ENCODE results near the gene KLK5. TPM values are rescaled to one million over a fixed set of nuclear protein-coding genes. Genes with fewer than 3 reads are reported as not detected.

Gene KLK5
- total RNA-seq, 1 donor from 2014 or later = not detected

DNA sequence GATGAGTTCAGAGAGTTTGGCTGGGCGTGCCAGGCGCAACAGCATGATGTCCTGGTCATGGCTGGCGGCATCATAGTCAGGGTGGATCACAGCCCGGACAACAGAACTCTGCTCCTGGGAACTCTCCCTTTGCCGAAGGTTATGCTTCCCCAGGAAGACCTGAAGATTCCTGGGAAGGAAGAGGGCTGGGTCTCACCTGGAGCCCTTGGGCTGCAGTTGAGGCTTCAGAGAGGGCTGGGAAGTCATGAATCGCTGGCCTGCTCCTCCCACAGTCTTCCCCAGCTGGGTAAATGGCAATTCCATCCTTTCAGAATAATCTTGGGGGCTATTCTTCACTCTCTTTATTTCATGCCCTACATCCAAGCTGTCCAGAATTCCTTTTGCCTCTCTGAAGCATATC, 10.5 kb upstream of the KLK5 start:
- Mint-ChIP-seq H3K36me3 (ENCODE audit: low read depth, unreplicated experiment) (peaks cover 28% of the 10 kb centered on the region), H3K4me1 (ENCODE audit: unreplicated experiment) (peaks cover 6% of the 10 kb centered on the region), H3K9me3 (ENCODE audit: unreplicated experiment) (peaks cover 12% of the 10 kb centered on the region), H3K4me3 (ENCODE audit: unreplicated experiment) (no peak overlapping the region), H3K27me3 (ENCODE audit: unreplicated experiment) (peaks cover 14% of the 10 kb centered on the region), H3K27ac (ENCODE audit: unreplicated experiment) (no peak overlapping the region)
- TF ChIP-seq, protein P1, sequence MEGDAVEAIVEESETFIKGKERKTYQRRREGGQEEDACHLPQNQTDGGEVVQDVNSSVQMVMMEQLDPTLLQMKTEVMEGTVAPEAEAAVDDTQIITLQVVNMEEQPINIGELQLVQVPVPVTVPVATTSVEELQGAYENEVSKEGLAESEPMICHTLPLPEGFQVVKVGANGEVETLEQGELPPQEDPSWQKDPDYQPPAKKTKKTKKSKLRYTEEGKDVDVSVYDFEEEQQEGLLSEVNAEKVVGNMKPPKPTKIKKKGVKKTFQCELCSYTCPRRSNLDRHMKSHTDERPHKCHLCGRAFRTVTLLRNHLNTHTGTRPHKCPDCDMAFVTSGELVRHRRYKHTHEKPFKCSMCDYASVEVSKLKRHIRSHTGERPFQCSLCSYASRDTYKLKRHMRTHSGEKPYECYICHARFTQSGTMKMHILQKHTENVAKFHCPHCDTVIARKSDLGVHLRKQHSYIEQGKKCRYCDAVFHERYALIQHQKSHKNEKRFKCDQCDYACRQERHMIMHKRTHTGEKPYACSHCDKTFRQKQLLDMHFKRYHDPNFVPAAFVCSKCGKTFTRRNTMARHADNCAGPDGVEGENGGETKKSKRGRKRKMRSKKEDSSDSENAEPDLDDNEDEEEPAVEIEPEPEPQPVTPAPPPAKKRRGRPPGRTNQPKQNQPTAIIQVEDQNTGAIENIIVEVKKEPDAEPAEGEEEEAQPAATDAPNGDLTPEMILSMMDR (IDR thresholded peaks at IDR 0.05; ENCODE audit: unreplicated experiment) = no peak
- no peak for DNase-seq (ENCODE audit: low spot score)

DNA sequence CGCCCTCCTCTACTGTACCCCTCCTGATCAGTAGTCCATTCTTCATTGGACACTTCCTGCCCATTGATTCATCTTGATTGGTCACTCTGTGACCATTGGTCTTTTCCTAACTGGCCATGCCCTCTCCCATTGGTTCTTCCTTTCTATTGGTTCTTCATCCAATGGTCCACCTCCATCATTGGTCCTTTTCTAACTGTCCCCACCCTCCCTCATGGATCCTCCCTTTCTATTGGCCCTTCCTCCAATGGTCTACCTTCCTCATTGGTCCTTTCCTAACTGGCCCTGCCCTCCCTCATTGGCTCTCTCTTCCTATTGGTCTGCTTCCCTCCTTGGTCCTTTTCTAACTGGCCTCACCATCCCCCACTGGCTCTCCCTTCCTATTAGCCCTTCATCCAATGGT, 9.4 kb upstream of the KLK5 start:
- no peak for DNase-seq (ENCODE audit: low spot score)
- Mint-ChIP-seq H3K36me3 (ENCODE audit: low read depth, unreplicated experiment) (peaks cover 28% of the 10 kb centered on the region), H3K27me3 (ENCODE audit: unreplicated experiment) (peaks cover 19% of the 10 kb centered on the region), H3K27ac (ENCODE audit: unreplicated experiment) (no peak overlapping the region), H3K4me1 (ENCODE audit: unreplicated experiment) (no peaks in the 10 kb centered on the region), H3K4me3 (ENCODE audit: unreplicated experiment) (no peak overlapping the region), H3K9me3 (ENCODE audit: unreplicated experiment) (peaks cover 12% of the 10 kb centered on the region)
- TF ChIP-seq, protein P1 (IDR thresholded peaks at IDR 0.05; ENCODE audit: unreplicated experiment) = no peak

DNA sequence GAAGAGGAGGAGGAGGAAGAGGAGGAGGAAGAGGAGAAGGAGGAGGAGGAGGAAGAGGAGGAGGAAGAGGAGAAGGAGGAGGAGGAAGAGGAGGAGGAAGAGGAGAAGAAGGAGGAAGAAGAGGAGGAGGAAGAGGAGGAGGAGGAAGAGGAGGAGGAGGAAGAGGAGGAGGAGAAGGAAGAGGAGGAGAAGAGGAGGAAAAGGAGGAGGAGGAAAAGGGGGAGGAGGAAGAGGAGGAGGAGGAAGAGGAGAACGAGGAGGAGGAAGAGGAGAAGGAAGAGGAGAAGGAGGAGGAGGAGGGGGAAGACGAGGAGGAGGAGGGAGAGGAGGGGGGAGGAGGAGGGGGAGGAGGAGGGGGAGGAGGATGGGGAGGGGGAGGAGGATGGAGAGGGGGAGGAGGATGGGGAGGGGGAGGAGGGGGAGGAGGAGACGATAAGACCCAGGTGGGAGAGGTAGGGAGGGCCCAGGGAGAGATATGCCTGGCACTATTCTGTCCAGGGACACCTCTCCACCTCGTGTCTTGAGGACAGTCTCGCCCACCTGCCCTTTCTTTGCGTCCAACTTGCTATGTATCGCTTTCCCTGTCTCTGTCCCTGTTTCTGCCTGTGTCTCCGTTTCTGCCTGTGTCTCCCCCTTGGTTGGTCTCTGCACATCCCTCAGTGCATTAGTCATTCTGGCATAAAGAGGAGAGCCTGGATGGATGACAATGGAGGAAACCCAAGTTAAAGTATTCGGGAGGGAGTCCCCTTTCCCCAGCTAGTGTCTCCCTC, 7.1 kb upstream of the KLK5 start:
- Mint-ChIP-seq H3K4me3 (ENCODE audit: unreplicated experiment) (peak overlapping the region; percentile 47), H3K27me3 (ENCODE audit: unreplicated experiment) (peaks cover 13% of the 10 kb centered on the region), H3K9me3 (ENCODE audit: unreplicated experiment) (peaks cover 12% of the 10 kb centered on the region), H3K27ac (ENCODE audit: unreplicated experiment) (peak overlapping the region; percentile 26), H3K4me1 (ENCODE audit: unreplicated experiment) (no peaks in the 10 kb centered on the region), H3K36me3 (ENCODE audit: low read depth, unreplicated experiment) (peaks cover 28% of the 10 kb centered on the region)
- TF ChIP-seq, protein P1 (IDR thresholded peaks at IDR 0.05; ENCODE audit: unreplicated experiment) = no peak
- DNase-seq (ENCODE audit: low spot score) = no peak

DNA sequence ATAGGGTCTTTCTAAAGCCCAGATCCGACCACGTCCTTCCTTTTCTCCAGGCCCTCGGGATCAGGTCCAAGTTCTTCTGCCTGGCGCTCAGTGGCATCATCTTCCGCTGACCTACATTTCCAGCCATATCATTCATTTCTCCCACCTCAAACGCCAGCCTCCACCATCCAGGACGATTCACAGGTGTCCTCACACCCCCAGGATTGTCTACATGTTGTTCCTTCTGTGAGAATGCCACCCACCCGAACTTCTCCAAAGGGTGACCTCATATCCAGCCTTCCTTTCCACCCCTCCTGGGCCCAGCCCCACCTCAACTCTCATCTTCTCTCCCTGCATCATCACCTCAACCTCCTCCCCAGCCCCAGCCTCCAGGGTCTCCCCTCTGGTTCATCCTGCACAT, 4.7 kb upstream of the KLK5 start:
- Mint-ChIP-seq H3K4me3 (ENCODE audit: unreplicated experiment) (no peak overlapping the region), H3K27me3 (ENCODE audit: unreplicated experiment) (peaks cover 9% of the 10 kb centered on the region), H3K27ac (ENCODE audit: unreplicated experiment) (no peak overlapping the region), H3K36me3 (ENCODE audit: low read depth, unreplicated experiment) (peaks cover 21% of the 10 kb centered on the region), H3K9me3 (ENCODE audit: unreplicated experiment) (peaks cover 8% of the 10 kb centered on the region), H3K4me1 (ENCODE audit: unreplicated experiment) (no peaks in the 10 kb centered on the region)
- DNase-seq (ENCODE audit: low spot score) = no peak
- TF ChIP-seq, protein P1 (IDR thresholded peaks at IDR 0.05; ENCODE audit: unreplicated experiment) = no peak

DNA sequence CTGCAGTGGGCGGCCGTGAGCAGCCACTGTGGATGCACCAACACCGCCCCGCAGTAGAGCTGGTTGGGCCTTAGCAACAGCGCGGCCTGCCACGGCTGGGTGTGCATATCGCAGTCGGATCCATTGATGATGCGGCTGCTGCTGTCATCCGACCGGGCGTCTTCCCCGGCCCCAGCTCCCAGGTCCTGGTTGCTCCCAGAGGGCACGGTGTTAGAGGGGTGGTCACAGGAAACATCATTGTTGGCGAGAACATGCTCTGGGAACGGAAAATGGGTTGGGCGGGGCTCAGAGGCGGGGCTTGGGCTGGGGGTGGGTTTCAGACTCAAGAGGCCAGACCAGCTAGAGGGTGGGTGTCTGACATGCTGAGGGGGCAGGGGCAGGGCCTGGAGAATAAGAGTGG, 3.0 kb downstream of the KLK5 start:
- TF ChIP-seq, protein P1 (IDR thresholded peaks at IDR 0.05; ENCODE audit: unreplicated experiment) = no peak
- H3K4me1 Mint-ChIP-seq (ENCODE audit: unreplicated experiment) = no peaks in the 10 kb centered on the region
- peaks cover 2% of the 10 kb centered on the region for H3K27me3 Mint-ChIP-seq (ENCODE audit: unreplicated experiment)
- peaks cover 3% of the 10 kb centered on the region for H3K36me3 Mint-ChIP-seq (ENCODE audit: low read depth, unreplicated experiment)
- no peak overlapping the region for H3K27ac Mint-ChIP-seq (ENCODE audit: unreplicated experiment)
- H3K9me3 Mint-ChIP-seq (ENCODE audit: unreplicated experiment) = no peaks in the 10 kb centered on the region
- DNase-seq (ENCODE audit: low spot score) = no peak
- no peak overlapping the region for H3K4me3 Mint-ChIP-seq (ENCODE audit: unreplicated experiment)
